D341Med (cell line): Measurements from ENCODE around the gene GHR.

Experiments
- DNase-seq: peaks from one replicate; pipeline ENCODE4 v3.0.0; 2012; ENCODE audit warnings: low spot score

The GHR gene

GRCh38 chr5:42516282-42517042 lies 93.2 kb downstream of the GHR start:
- no peak for DNase-seq

- DNase-seq = no peak
Measured at GRCh38 chr5:42517164-42517563, 93.9 kb downstream of the GHR start.

GRCh38 chr5:42518595-42519221 lies 95.5 kb downstream of the GHR start:
- DNase-seq = no peak

- DNase-seq = no peak
Measured at GRCh38 chr5:42520203-42520602, 97.0 kb downstream of the GHR start.

DNA sequence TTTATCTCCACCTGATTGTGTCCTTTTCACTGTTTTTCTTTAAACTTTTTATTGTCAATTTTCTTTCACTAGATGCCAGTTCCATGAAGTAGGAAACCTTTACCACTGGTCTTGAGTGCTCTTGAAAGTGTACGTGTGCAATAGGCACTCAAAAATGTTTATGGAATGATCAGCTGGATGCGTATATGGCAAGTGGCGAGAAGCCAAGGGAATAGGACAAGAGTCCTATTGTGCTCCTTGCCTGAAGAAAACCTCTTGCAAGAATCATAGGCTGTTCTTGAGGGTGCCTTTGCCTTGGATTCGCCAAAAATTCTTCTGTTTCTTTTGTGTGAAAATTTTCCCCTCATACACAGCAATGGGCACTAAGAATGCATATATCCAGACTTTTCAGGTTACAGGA lies 97.7 kb downstream of the GHR start:
- DNase-seq = no peak

GRCh38 chr5:42521406-42521805 lies 98.2 kb downstream of the GHR start:
- DNase-seq = no peak

- DNase-seq = no peak
Measured at GRCh38 chr5:42522783-42523182, 99.5 kb downstream of the GHR start.

DNA sequence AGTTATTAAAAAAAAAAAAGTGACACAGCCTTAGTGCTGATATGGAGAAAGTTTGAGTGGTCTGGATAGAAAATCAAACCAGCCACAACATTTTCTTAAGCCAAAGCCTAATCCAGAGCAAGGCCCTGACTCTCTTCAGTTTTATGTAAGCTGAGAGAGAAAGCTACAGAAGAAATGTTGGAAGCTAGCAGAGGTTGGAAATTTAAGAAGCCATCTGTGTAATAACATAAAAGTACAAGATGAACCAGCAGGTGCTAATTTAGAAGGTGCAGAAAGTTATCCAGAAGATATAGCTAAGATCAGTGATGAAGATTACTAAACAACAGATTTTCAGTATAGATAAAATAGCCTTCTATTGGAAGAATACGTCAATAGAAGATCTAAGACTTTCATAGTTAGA lies 102.9 kb downstream of the GHR start:
- no peak for DNase-seq

DNA sequence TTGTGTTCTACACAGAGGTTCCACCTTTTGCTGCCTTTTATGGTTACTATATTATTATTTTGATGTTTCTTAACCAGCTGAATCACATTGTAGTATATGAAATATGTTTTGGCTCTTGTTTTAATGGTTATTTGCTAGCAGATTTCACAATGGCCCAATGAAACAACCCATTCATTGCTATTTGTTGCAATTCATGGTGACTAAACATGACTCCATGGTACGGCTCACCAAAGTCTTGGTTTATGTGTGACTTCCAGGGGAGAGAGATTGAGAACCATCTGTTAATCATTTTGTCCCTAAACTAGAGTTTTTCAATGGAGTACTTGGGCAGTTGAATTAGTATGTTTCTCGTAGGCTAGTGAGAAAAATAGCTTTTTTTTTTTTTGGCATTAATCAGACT lies 108.4 kb downstream of the GHR start:
- DNase-seq = no peak

DNA sequence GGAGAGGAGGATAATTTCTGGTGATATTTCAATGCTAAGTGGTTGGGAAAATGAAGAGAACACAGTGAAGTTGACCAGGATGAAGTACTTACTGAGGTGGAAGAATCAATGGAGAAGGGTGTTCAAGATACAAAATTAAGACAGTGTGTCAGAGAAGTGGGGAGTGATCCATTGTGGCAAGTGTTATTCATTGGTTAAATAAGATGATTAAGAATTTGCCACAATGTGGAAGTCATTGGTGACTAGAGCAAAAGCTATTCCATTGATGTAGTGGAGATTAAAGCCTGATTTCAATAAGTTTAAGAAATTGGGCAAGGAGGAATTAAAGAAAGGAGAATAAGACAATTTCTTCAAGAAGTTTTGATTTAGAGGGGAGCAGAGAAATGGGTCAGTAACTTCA lies 118.9 kb downstream of the GHR start:
- no peak for DNase-seq

DNA sequence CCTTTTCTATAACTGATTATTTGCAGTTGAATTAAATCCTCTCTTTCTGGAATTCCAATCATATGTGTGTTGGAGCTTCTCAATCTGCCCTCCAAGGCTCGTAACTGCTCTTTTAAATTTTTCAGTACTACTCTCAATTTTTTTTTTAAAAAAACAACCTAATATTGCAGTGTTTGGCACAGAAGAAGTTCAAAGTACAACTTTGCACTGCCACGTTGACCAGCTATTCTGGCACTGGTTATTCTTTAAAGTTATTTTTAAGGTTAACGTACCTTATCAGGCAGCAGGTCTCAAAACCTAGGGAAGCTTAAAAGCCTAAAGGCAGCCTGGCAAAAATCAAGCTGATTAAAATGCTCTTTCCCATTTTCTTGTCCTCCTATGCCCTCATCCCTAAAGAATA lies 120.5 kb downstream of the GHR start:
- DNase-seq = no peak

DNA sequence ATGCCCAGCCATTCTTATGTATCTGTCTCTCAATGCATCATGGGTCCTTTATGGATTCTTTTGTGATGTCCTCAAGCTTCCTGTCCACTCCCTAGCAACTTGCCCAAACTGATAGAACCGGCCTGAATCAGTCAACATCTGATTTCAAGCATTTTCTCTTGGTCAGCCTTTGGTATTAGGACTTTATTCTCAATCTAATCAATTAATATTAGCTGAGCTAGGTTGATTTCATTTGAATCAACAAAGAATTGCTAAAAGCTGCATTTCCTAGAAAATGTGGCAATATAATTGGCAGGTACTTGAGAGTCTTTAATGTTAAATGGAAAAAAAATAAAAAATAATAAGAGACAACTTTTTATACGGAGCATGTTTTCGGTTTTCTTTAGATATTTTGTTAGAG lies 121.8 kb downstream of the GHR start:
- no peak for DNase-seq

DNA sequence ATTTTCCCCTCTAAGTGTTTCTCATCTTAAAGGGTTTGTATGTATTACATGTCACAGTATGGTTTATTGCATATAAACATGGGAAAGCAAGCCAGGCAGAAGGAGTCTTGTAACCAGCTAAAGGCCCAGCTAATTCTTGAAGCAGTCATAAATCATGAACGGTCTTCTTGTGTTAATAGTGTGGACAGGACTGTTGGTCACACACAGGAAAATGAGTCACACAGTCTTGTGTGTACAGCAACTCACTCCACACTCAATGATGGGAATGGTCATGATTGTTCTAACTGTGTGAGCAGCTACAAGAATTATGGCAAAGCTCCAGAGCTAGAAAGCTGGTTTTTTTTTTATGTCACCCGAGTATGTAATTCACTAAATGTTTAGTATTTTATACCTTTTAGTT lies 123.9 kb downstream of the GHR start:
- DNase-seq = no peak

GRCh38 chr5:42547894-42548293 lies 124.7 kb downstream of the GHR start:
- no peak for DNase-seq

GRCh38 chr5:42552597-42552996 lies 129.4 kb downstream of the GHR start:
- no peak for DNase-seq

DNA sequence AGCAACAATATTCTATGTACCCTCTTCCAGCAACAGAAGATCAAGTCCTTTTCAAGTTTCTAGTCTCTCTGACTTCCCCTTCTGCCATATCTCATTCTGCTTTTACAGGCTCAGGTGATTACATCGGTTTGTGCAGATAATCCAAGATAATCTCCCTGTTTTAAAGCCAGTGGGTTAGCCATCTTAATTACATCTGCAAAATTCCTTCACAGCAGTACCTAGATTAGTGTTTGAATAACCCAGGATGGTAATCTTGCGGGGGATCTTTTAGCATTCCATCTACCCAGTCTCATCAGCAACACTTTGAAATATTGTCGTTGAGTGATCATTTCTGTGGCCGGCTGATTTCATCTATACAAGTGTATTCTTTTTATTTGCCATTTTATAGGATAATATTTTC lies 130.2 kb downstream of the GHR start:
- DNase-seq = no peak

- DNase-seq = no peak
Measured at GRCh38 chr5:42555010-42555409, 131.8 kb downstream of the GHR start.

DNA sequence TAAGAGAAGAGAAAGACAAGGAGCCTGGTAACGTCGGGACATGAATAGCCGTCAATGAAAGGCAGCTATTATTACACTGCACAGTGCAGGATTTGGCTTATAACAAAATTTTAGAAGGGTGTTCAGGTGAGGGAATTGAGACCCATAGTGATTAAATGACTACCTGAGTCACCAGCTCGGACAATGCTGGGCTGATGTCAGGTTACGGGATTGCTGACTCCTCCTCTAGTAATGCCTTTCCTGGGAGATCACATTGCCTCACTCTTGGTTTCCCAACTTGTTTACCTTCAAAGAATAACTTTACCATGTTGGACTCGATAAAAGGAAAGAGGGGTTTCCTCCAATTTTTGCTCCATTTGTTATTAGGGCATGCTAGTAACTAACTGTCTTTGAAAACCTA lies 132.6 kb downstream of the GHR start:
- DNase-seq = no peak

- DNase-seq = no peak
Measured at GRCh38 chr5:42557689-42558088, 134.4 kb downstream of the GHR start.

DNA sequence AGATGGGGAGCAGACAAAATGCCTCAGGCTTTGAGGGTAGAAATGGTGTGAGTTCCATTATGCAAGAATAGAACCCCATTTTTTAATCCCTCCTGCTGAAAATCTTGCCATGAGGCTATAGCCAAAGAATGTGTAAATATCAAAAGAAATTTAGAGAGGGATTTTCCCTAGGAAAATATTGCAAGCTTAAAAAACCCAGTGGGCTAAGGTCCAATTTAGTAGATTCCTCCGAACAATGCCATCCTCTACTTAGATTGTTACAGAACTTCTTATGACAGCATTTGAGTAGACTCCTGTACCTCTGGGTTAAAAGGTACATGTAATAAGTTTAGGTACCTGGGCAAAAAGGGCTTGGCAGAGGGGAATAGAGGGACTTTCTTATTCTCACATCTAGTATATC lies 138.4 kb downstream of the GHR start:
- DNase-seq = no peak

GRCh38 chr5:42564689-42565356 lies 141.6 kb downstream of the GHR start:
- DNase-seq = no peak

- no peak for DNase-seq
Measured at GRCh38 chr5:42566652-42567295, 143.5 kb downstream of the GHR start.

DNA sequence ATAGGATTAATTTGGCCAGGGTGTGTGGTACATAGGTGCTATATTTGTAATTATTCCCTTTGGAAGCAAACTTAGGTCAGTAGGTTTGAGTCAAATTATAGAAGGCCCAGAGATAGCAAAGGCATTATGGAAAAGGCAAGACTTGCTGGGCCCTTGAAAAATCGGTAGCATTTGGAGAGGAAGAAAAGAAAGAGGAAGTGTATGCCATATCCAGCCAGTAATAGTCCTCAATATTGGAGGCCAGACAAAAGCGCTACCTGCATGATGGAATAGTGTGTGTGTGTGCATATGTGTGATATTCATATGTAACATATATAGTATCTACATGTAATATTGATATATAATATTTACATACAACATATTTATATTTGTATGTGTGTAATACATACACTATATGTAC lies 146.1 kb downstream of the GHR start:
- no peak for DNase-seq
